ENCODE data around the gene SSUH2. TPM values are rescaled to one million over a fixed set of nuclear protein-coding genes. Genes with fewer than 3 reads are reported as not detected.
"Not testable (repeated sequence)": the region's sequence is repeated elsewhere in the genome, so short reads cannot be mapped to it uniquely, and the experiment has no call there.

SSUH2 gene
- total RNA-seq, 4 donors from 2014 or later = 0.32 to 5.1 (median 0.66) TPM; not detected in 1

DNA sequence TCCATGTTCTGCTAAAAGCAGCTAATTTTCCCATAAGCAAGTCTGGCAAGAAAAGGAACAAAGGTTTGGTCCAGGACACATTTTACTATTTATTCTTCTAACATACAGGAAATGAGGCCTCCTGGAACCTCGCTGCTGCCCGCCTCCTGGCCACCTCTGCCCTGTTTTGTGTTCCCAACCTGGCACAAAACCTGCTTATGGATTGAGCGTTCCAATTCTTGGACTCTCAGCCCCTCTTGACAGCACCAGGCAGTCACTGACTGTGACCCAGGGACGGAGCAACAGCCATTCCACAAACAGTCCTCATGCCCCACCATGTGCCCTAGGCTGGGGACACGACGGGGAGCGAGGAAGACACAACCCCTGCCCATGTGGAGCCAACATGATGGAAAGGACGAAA is 11.6 kb upstream of the SSUH2 start:
- Histone ChIP-seq H3K27me3 (no peaks in the 10 kb centered on the region), H3K9me3 (no peaks in the 10 kb centered on the region), H3K4me3 (no peak overlapping the region), H3K27ac (replicated peaks in 1 of 4) (no peak overlapping the region), H3K36me3 (no peaks in the 10 kb centered on the region), H3K4me1 (peaks cover 33 to 37% (median 35%) of the 10 kb centered on the region in 4 donors)
- TF ChIP-seq EP300 (IDR thresholded peaks at IDR 0.05) (no peak), POLR2A (IDR thresholded peaks at IDR 0.05; ENCODE audit: low read depth) (no peak), POLR2AphosphoS5 (IDR thresholded peaks at IDR 0.05) (no peak)
- TF ChIP-seq, protein P1, sequence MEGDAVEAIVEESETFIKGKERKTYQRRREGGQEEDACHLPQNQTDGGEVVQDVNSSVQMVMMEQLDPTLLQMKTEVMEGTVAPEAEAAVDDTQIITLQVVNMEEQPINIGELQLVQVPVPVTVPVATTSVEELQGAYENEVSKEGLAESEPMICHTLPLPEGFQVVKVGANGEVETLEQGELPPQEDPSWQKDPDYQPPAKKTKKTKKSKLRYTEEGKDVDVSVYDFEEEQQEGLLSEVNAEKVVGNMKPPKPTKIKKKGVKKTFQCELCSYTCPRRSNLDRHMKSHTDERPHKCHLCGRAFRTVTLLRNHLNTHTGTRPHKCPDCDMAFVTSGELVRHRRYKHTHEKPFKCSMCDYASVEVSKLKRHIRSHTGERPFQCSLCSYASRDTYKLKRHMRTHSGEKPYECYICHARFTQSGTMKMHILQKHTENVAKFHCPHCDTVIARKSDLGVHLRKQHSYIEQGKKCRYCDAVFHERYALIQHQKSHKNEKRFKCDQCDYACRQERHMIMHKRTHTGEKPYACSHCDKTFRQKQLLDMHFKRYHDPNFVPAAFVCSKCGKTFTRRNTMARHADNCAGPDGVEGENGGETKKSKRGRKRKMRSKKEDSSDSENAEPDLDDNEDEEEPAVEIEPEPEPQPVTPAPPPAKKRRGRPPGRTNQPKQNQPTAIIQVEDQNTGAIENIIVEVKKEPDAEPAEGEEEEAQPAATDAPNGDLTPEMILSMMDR (IDR thresholded peaks at IDR 0.05) = no peak
- 92% methylated on average over 8 of the region's 8 CpGs for WGBS
- DNase-seq (ENCODE audit: extremely low spot score) = no peak
- intact Hi-C loops (cut with DNase I) = no loop called here

DNA sequence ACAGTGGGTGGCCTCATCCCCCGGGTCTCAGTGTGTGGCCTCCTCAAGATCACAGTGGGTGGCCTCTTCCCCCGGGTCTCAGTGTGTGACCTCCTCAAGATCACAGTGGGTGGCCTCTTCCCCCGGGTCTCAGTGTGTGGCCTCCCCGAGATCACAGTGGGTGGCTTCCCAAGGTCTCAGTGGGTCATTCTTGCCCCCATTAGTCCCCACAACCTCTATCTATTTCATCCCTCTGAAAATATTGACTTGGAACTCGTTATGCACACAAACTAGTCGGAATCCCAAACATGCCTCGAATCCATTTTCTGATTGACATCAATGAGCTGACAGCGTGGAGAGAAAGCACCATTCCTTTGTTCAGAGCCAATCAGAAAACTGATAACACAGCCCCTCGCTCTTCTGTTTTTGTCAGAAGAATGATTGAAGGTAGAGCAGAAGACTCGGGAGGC is 10.8 kb upstream of the SSUH2 start:
- no peak overlapping the region for H3K27ac ChIP-seq (replicated peaks in 1 of 4)
- no peaks in the 10 kb centered on the region for H3K9me3 ChIP-seq
- TF ChIP-seq POLR2A (IDR thresholded peaks at IDR 0.05; ENCODE audit: low read depth) (no peak), EP300 (IDR thresholded peaks at IDR 0.05) (no peak), POLR2AphosphoS5 (IDR thresholded peaks at IDR 0.05) (no peak)
- TF ChIP-seq, protein P1 (IDR thresholded peaks at IDR 0.05) = no peak
- H3K4me3 ChIP-seq = no peak overlapping the region
- no peak for DNase-seq (ENCODE audit: extremely low spot score)
- peaks cover 27 to 35% (median 32%) of the 10 kb centered on the region in 4 donors for H3K4me1 ChIP-seq
- H3K27me3 ChIP-seq = no peaks in the 10 kb centered on the region
- no peaks in the 10 kb centered on the region for H3K36me3 ChIP-seq
- 88% methylated on average over 8 of the region's 10 CpGs for WGBS
- intact Hi-C loops (cut with DNase I) = no loop called here

DNA sequence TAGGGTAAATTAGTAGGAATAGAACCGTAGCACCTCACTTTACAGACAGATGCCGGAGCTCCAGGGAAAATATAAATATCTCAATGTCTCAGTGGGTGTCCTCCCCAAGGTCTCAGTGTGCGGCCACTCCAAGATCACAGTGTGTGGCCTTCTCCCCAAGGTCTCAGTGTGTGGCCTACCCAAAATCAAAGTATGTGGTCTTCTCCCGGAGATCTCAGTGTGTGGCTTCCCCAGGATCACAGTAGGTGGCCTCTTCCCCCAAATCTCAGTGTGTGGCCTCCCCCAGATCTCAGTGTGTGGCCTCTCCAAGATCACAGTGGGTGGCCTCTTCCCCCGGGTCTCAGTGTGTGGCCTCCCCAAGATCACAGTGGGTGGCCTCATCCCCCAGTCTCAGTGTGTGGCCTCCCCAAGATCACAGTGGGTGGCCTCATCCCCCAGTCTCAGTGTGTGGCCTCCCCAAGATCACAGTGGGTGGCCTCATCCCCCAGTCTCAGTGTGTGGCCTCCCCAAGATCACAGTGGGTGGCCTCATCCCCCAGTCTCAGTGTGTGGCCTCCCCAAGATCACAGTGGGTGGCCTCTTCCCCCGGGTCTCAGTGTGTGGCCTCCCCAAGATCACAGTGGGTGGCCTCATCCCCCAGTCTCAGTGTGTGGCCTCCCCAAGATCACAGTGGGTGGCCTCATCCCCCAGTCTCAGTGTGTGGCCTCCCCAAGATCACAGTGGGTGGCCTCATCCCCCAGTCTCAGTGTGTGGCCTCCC is 10.2 kb upstream of the SSUH2 start:
- H3K27ac ChIP-seq (replicated peaks in 1 of 4); H3K4me3 ChIP-seq; H3K27me3 ChIP-seq; H3K9me3 ChIP-seq; DNase-seq (ENCODE audit: extremely low spot score); intact Hi-C loops (cut with DNase I); H3K36me3 ChIP-seq: not testable (repeated sequence)
- H3K4me1 ChIP-seq = peaks cover 21 to 29% (median 26%) of the 10 kb centered on the region in 4 donors
- 99% methylated on average over 4 of the region's 6 CpGs for WGBS

DNA sequence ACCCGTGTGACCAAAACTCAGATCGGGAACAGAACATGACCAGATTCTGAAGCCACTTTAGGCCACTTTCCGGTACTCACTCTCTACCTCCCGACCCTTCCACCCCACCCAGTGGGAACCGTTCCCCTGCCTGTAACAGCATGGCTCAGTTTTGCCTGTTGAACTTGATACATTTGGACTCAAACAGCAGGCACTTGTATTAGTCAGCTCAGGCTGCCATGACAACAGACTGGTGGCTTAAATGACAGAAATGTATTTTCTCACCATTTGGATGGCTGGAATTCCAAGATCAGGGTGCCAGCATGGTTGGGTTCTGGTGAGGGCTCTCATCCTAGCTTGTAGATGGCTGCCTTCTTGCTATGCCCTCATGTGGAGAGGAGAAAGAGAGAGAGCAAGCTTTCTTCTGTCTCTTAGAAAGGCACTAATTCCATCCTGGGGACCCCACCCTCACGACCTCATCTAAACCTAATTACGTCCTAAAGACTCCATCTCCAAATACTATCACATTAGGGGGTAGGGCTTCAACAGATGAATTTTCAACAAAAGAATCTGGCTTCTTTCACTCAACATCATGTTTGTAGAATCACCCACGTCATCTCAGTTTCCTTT is 9.3 kb upstream of the SSUH2 start:
- Histone ChIP-seq H3K27ac (replicated peaks in 1 of 4) (no peak overlapping the region), H3K4me3 (no peak overlapping the region), H3K36me3 (no peaks in the 10 kb centered on the region), H3K27me3 (no peaks in the 10 kb centered on the region), H3K4me1 (peaks cover 16 to 22% (median 17%) of the 10 kb centered on the region in 4 donors), H3K9me3 (no peaks in the 10 kb centered on the region)
- intact Hi-C loops (cut with DNase I) = no loop called here
- no peak for DNase-seq (ENCODE audit: extremely low spot score)
- WGBS = 94% methylated on average over 8 of the region's 8 CpGs
- no peak for TF ChIP-seq EP300 (IDR thresholded peaks at IDR 0.05)
- no peak for TF ChIP-seq POLR2AphosphoS5 (IDR thresholded peaks at IDR 0.05)
- no peak for TF ChIP-seq POLR2A (IDR thresholded peaks at IDR 0.05; ENCODE audit: low read depth)
- TF ChIP-seq, protein P1 (IDR thresholded peaks at IDR 0.05) = no peak

DNA sequence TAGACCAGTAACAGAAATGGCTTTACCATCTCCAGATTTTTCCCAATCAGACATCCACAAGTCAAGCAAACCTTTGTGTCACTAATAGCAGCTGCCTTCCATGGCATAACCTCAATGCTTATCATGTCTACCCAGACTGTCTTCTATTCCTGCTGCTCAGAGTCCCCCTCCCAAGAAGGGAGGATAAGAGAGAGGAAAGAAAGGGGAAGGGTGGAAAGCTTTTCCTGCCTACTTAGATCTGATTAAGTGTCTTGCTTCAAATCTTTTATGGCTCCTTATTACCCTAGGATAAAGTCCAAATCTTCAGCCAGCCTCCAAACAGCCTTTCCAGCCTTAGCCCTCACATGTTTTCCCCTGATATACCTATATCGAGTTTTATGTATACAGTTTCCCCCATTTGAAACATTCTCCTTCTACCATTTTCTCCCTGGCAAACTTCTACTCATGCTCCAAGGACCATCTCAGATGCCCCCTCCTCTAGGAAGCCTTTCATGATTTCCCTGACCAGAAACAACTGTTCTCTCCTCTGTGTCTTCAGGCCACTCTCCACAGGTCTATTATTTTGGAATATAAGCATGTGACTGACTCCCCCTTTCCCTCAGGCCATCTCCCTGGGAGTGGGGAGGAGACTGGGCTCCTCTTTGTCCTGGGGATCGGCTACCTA is 7.9 kb upstream of the SSUH2 start:
- Histone ChIP-seq H3K4me3 (no peak overlapping the region), H3K27ac (replicated peaks in 1 of 4) (no peak overlapping the region), H3K27me3 (no peaks in the 10 kb centered on the region), H3K9me3 (no peaks in the 10 kb centered on the region), H3K4me1 (peaks cover 1 to 8% (median 3%) of the 10 kb centered on the region in 4 donors), H3K36me3 (no peaks in the 10 kb centered on the region)
- 91% methylated on average over 2 of the region's 2 CpGs for WGBS
- intact Hi-C loops (cut with DNase I) = no loop called here
- TF ChIP-seq, protein P1 (IDR thresholded peaks at IDR 0.05) = no peak
- TF ChIP-seq EP300 (IDR thresholded peaks at IDR 0.05) (no peak), POLR2AphosphoS5 (IDR thresholded peaks at IDR 0.05) (no peak), POLR2A (IDR thresholded peaks at IDR 0.05; ENCODE audit: low read depth) (no peak)
- DNase-seq (ENCODE audit: extremely low spot score) = no peak

All from esophagus muscularis mucosa (tissue), 4 donors.